AG09309 (cell line): ENCODE data around the gene ATP13A3.

Experiments
- DNase-seq: peaks from one replicate; pipeline ENCODE4 v3.0.0-alpha.2; 2010; ENCODE audit warnings: low read depth
- H3K4me3 ChIP-seq: 2 replicates; pipeline ENCODE4 v1.5.1; 2011; ENCODE audit warnings: mild to moderate bottlenecking, low read depth, low read length, moderate library complexity; ENCODE audit not compliant: control insufficient read depth
- CTCF ChIP-seq: IDR thresholded peaks from 2 replicates; pipeline ENCODE4 v1.5.1; 2011; ENCODE audit warnings: mild to moderate bottlenecking, low read depth, low read length, inconsistent platforms; ENCODE audit not compliant: insufficient read depth, control insufficient read depth; ENCODE audit errors: missing control alignments

Gene ATP13A3

DNA sequence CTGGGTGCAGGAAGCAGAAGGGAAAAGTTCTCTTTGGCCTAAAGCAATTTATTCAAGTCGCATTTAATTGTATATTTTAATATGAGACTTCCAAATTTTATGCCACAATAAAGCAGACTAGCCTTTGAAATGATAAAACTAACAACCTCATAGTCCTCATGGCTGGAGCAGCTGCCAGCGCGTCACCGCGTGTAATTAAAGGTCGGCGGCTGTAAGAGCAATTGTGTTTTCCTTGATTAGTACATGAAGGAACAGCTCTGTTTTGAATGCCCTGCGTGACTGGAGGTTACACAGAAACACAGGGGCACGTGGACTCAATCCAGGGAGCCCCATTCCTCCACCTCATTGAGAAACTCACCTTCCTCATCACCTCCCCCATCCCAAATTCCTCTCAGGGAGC is 107.2 kb downstream of the ATP13A3 start:
- DNase-seq = no peak
- TF ChIP-seq CTCF = no peak
- no peak overlapping the region for H3K4me3 ChIP-seq

- no peak overlapping the region for H3K4me3 ChIP-seq
- no peak for TF ChIP-seq CTCF
- DNase-seq = no peak
Observed at GRCh38 chr3:194379231-194379630, 107.6 kb downstream of the ATP13A3 start.

- TF ChIP-seq CTCF = no peak
- no peak overlapping the region for H3K4me3 ChIP-seq
Observed at GRCh38 chr3:194377708-194378107, 109.1 kb downstream of the ATP13A3 start.

GRCh38 chr3:194376241-194376560 is 110.6 kb downstream of the ATP13A3 start:
- no peak for TF ChIP-seq CTCF
- H3K4me3 ChIP-seq = no peak overlapping the region
- DNase-seq = no peak

More at GRCh38 chr3:194377708-194378107, 109.1 kb downstream of the ATP13A3 start:
- DNase-seq = no peak

GRCh38 chr3:194375473-194376240 is 111.1 kb downstream of the ATP13A3 start:
- DNase-seq = no peak
- TF ChIP-seq CTCF = no peak
- H3K4me3 ChIP-seq = no peak overlapping the region

GRCh38 chr3:194374935-194375334 is 111.9 kb downstream of the ATP13A3 start:
- no peak for DNase-seq
- TF ChIP-seq CTCF = no peak
- no peak overlapping the region for H3K4me3 ChIP-seq
